Endothelial cell of umbilical vein (primary cell): ENCODE measurements around the gene ARHGAP10. TPM values are rescaled to one million over a fixed set of nuclear protein-coding genes. Genes with fewer than 3 reads are reported as not detected.

ENCODE experiments used
- BruUV-seq: library from RNA; stranded (reverse); fragments of 400-500 nt; replicated peaks from 2 replicates; lab custom pipeline; 2021; lab: Mats Ljungman, UMichigan
- CTCF ChIA-PET: fragments of 300-600, 350-600 bp; sonication (Branson Sonifier 250); formaldehyde crosslinking; loops from one replicate; lab custom pipeline; 2021; ENCODE audit warnings: antibody characterized with exemption, inconsistent platforms; lab: Charles Lee
- POLR2A ChIA-PET: fragments of 300-600, 350-600 bp; sonication (Branson Sonifier 250); formaldehyde crosslinking; loops from one replicate; lab custom pipeline; 2021; ENCODE audit warnings: antibody characterized with exemption, inconsistent platforms; lab: Charles Lee
- DNase-seq: peaks from one replicate; pipeline ENCODE4 v3.0.0-alpha.2; 2011; ENCODE audit warnings: low read depth, low spot score
- FAIRE-seq: peaks from 2 replicates; lab custom pipeline; 2011; peaks lifted over from hg19 to GRCh38; lab: Jason Lieb, UNC
- H2AFZ ChIP-seq: 2 replicates; pipeline ENCODE4 v1.6.0; 2012; ENCODE audit warnings: low read depth, low read length, control low read depth, inconsistent platforms
- H3K27ac ChIP-seq: 2 replicates; pipeline ENCODE4 v1.5.1; 2011; ENCODE audit warnings: low read depth, mild to moderate bottlenecking, control low read depth, low read length, moderate library complexity; ENCODE audit not compliant: insufficient read depth
- H3K27me3 ChIP-seq, 2 experiments: 2 replicates each; pipeline versions ENCODE4 v1.6.0 to v1.6.1; 2011; ENCODE audit warnings: low read length in 2 of 2, mixed read lengths in 1 of 2; ENCODE audit not compliant: control insufficient read depth in 2 of 2, insufficient read depth in 2 of 2
- H3K36me3 ChIP-seq, 2 experiments: 2 replicates in 1 of 2; 3 replicates in 1 of 2; pipeline ENCODE4 v1.5.1; 2011; ENCODE audit warnings: low read length in 2 of 2, mild to moderate bottlenecking in 1 of 2, moderate library complexity in 1 of 2; ENCODE audit not compliant: control insufficient read depth in 2 of 2, insufficient read depth in 2 of 2; ENCODE audit errors: extremely low read depth in 1 of 2
- H3K4me1 ChIP-seq: 3 replicates; pipeline ENCODE4 v1.5.1; 2011; ENCODE audit warnings: mild to moderate bottlenecking, low read length; ENCODE audit not compliant: control insufficient read depth, insufficient read depth; ENCODE audit errors: extremely low read depth
- H3K4me2 ChIP-seq: 2 replicates; pipeline ENCODE4 v1.6.1; 2011; ENCODE audit warnings: low read length, control low read depth, mixed read lengths; ENCODE audit not compliant: insufficient read depth
- H3K4me3 ChIP-seq, 3 experiments: fragments of 200-600 bp in 1 of 3; sonication (generic), shearing (Covaris generic) in 1 of 3; replicated peaks in 1 of 3; 2 replicates each; pipeline ENCODE4 v1.5.1; 2011 to 2016; ENCODE audit warnings: control low read depth in 3 of 3, low read length in 3 of 3, mild to moderate bottlenecking in 2 of 3, inconsistent platforms in 1 of 3, low read depth in 1 of 3, moderate library complexity in 1 of 3; ENCODE audit not compliant: insufficient read depth in 1 of 3
- H3K79me2 ChIP-seq: 2 replicates; pipeline ENCODE4 v1.6.0; 2012; ENCODE audit warnings: low read length, inconsistent platforms; ENCODE audit not compliant: control insufficient read depth, insufficient read depth
- H3K9ac ChIP-seq: replicated peaks from 2 replicates; pipeline ENCODE3; 2011; ENCODE audit warnings: low read length, control low read depth; ENCODE audit not compliant: insufficient read depth; ENCODE audit errors: extremely low read depth
- H3K9me1 ChIP-seq: replicated peaks from 3 replicates; pipeline ENCODE4 v1.6.0; 2011; ENCODE audit warnings: mild to moderate bottlenecking, low read length; ENCODE audit not compliant: control insufficient read depth, insufficient read depth; ENCODE audit errors: extremely low read depth
- H3K9me3 ChIP-seq: replicated peaks from 2 replicates; pipeline ENCODE4 v1.5.1; 2012; ENCODE audit warnings: low read length, inconsistent platforms; ENCODE audit not compliant: control insufficient read depth, insufficient read depth
- H4K20me1 ChIP-seq: replicated peaks from 2 replicates; pipeline ENCODE3; 2011; ENCODE audit warnings: mild to moderate bottlenecking, low read length; ENCODE audit not compliant: control insufficient read depth, insufficient read depth; ENCODE audit errors: extremely low read depth
- CTCF ChIP-seq, 2 donors: IDR thresholded peaks; 1 replicate in 1 of 2; 2 replicates in 1 of 2; pipeline ENCODE4 v1.5.1; 2011; ENCODE audit warnings: low read length in 2 of 2, mild to moderate bottlenecking in 2 of 2, moderate library complexity in 2 of 2, control low read depth in 1 of 2, inconsistent platforms in 1 of 2, low read depth in 1 of 2; ENCODE audit not compliant: insufficient read depth in 1 of 2; ENCODE audit errors: extremely low read depth in 1 of 2
- EZH2 ChIP-seq: IDR thresholded peaks from 2 replicates; pipeline ENCODE4 v1.6.1; 2012; ENCODE audit warnings: borderline replicate concordance, low read depth, mild to moderate bottlenecking, moderate library complexity, low read length, inconsistent platforms; ENCODE audit not compliant: severe bottlenecking
- GATA2 ChIP-seq: IDR thresholded peaks from 2 replicates; pipeline ENCODE4 v1.7.0; 2011; ENCODE audit warnings: low read depth, mild to moderate bottlenecking, moderate library complexity, mixed read lengths, low read length; ENCODE audit not compliant: insufficient read length, insufficient read depth
- MAX ChIP-seq: IDR thresholded peaks from 2 replicates; pipeline ENCODE4 v1.6.1; 2011; ENCODE audit not compliant: insufficient read depth, insufficient read length
- MYC ChIP-seq: IDR thresholded peaks from one replicate; pipeline ENCODE4 v1.6.1; 2011; ENCODE audit warnings: mild to moderate bottlenecking, low read depth, low read length
- POLR2AphosphoS5 ChIP-seq: IDR thresholded peaks from 2 replicates; pipeline ENCODE4 v1.6.1; 2012; ENCODE audit warnings: low read depth, mild to moderate bottlenecking, control low read depth, low read length, moderate library complexity; ENCODE audit not compliant: insufficient read depth
- dilution Hi-C: fragments of 300-500 bp; cut with MboI; formaldehyde crosslinking; loops from one replicate; pipeline ENCODE4 v1.15.0; 2019; ENCODE audit warnings: low sequenced_read_pairs; ENCODE audit not compliant: extremely low pct_ligation_motif_present
- intact Hi-C: fragments of 100-400 bp; cut with micrococcal nuclease; formaldehyde crosslinking; loops from one replicate; pipeline ENCODE4 v1.10.0; 2022
- polyA plus RNA-seq, 4 experiments: library from polyadenylated mRNA; depleted of rRNA in 3 of 4; stranded (reverse) in 3 of 4; unstranded in 1 of 4; fragments of >200 nt; gene quantifications; 2 replicates each; pipeline versions ENCODE4 v1.2.1 to v1.2.3, GENCODE V29; 2011 to 2012; ENCODE audit warnings: missing spikeins in 1 of 4
- total RNA-seq: library from RNA; stranded (reverse); gene quantifications from 2 replicates; pipeline ENCODE4 v1.2.3, GENCODE V29; 2021

Gene ARHGAP10
- total and polyA plus RNA-seq, 2 donors (not counting 3 experiments of a cell fraction or from before 2014, with no cell fraction given), result 20.4 to 36.7 TPM

GRCh38 chr4:147828331-147828905 is 96.5 kb downstream of the ARHGAP10 start:
- no peak for DNase-seq
- Histone ChIP-seq H3K27me3 (no peaks in the 10 kb centered on the region), H3K79me2 (peaks cover 4% of the 10 kb centered on the region), H3K9me1 (no peaks in the 10 kb centered on the region), H3K4me1 (peaks cover 36% of the 10 kb centered on the region), H3K9me3 (no peaks in the 10 kb centered on the region), H4K20me1 (no peaks in the 10 kb centered on the region), H3K36me3 (peaks cover 0 to 2% of the 10 kb centered on the region in 2 experiments), H3K4me2 (no peak overlapping the region), H2AFZ (no peak overlapping the region), H3K27ac (no peak overlapping the region), H3K4me3 (no peak overlapping the region), H3K9ac (no peak overlapping the region)
- ChIA-PET POLR2A (no interaction called here), CTCF (interaction anchor here (1.2 kb wide), 1 partner anchor 58 kb away, joined by 3 read pairs; no protein-coding TSS in a partner anchor)
- no peak for FAIRE-seq
- no TSS peak for BruUV-seq
- dilution Hi-C loops, result no loop called here
- no peak for TF ChIP-seq CTCF (IDR thresholded peaks at IDR 0.05; ENCODE audit: extremely low read depth in 1 of 2, insufficient read depth in 1 of 2, low read depth in 1 of 2, low read length in 2 of 2)
- no peak for TF ChIP-seq GATA2
- no peak for TF ChIP-seq MYC
- no peak for TF ChIP-seq MAX
- TF ChIP-seq EZH2, result no peak
- no peak for TF ChIP-seq POLR2AphosphoS5
- intact Hi-C loops, result no loop called here
